Glomerular endothelial cell (primary cell): Measurements from ENCODE around the gene U2AF2. TPM values are rescaled to one million over a fixed set of nuclear protein-coding genes. Genes with fewer than 3 reads are reported as not detected.

Source experiments
- DNase-seq: peaks from one replicate; pipeline ENCODE4 v3.0.0-alpha.2; 2011; ENCODE audit warnings: low read depth, low spot score; ENCODE audit errors: extremely low read depth
- total RNA-seq: library from RNA; depleted of rRNA; stranded (reverse); fragments of >200 nt; gene quantifications from 2 replicates; pipeline ENCODE4 v1.2.3, GENCODE V29; 2015

The U2AF2 gene
- 111 and 150 TPM in 2 replicates for total RNA-seq

- DNase-seq = no peak
Observed at GRCh38 chr19:55654868-55655647, at the start of gene U2AF2. Gene U2AF2, plus strand, starts transcription at chr19:55655035. Its CDS starts 70 bp downstream, at chr19:55655105.

- no peak for DNase-seq
Observed at GRCh38 chr19:55605207-55605636, 49.6 kb upstream of the U2AF2 start.

DNA sequence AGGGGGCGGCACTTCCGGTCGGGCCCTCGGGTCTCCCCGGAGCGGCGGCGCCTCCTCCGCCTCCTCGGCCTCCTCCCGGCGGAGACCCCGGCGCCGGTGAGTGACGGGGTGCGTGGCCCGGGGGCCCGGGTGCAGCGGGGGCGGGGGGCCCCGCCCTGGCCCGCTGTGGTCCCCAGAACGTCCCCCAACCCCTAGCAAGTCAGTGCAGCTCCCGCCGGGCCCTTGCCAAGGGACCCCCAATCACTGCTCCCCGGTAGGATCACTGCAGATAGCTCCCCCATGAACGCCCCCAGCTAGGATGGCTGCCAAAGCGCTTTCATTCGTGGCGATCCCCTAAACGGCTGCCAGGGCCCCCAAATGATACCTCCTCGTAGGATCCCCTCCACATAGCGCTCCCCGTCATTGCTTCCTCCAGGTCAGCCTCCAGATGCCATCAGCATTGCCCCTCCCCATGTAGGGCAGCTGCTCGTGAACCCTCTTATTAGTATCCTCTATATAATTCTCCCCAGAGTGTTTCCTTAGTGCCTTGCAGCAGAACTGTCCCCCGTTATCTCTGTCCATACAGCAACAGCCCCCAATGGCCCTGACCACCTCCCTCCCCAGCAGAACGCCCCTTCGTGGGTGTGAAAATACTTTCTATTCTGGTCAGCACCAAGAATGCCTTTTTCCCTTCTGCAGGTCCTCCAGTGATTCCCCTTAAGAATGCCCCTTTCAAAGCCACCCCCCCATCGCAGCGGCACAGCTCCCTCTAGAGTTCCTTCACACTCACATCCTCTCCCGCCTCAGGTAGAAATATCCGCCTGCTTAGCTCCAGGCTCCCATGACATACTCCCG lies 49.0 kb upstream of the U2AF2 start, which contains the start of gene ZNF865:
Gene ZNF865 (plus strand): TSS at position 11 of the 834 bp plus-strand sequence. CDS start 7,972 bp downstream, outside the sequence.
- no peak for DNase-seq

DNA sequence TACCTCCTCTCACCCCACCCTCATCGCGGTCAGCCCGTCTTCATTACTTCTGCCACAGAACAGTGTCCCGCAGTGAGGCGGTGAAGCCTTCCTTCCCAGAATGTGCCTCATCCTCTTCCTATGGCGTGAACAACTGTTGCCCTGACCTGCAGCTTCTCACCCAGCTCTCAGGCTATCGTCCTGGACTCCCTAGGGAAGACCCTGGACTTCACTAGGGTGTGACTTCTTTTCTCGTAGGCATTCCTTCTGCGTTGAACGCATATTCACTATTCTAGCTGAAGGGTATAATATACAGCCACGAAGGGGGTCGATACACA lies 48.4 kb upstream of the U2AF2 start:
- DNase-seq = no peak

DNA sequence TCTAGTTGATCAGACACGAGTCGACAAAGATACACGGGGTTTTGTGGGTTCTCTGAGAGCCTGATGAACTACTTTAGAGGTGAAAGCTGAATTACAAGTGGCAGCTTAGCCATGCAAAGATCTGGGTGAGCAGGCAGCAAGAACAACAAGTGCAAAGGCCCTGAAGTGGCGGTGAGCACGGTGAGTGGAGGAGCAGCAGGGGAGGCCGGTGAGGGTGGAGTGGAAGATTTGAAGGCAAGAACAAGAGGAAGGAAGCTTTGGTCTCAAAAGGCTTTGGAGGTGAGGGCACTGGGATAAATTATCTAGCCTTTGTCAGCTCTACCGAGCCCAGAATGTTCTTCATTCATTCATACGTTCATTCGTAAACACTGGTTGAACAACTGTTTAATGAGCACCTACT lies 48.0 kb upstream of the U2AF2 start:
- no peak for DNase-seq

- no peak for DNase-seq
Observed at GRCh38 chr19:55609326-55609725, 45.5 kb upstream of the U2AF2 start.

GRCh38 chr19:55611300-55611982 lies 43.4 kb upstream of the U2AF2 start:
- no peak for DNase-seq

DNA sequence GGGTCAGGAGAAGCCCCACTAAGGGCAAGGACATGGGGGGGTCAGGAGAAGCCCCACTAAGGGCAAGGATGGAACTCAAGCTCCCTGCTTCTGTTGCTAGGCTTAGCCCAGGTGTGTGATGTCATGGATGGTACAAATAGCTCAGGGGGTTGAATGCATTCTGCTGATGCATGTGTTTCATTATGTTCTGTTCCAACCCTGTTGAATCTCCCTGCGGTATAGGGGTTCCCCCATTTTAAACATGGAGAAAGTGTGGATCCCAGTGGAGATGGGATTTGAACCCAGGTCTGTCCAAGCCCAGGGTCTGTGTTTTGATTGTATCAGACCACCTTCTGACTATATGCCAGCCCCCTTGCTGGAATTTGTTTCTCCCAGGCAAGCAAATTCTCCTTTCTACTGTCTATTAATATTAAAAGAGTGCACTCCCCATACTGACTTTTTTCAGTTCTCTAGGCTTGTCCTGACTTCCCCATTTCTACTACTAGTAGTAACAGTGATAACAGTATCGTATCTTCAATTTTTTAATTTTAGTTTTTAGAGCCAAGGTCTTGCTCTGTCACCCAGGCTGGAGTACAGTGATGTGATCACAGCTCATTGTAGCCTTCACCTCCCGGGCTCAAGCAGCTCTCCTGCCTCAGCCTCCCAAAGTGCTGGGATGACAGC lies 42.7 kb upstream of the U2AF2 start:
- no peak for DNase-seq

GRCh38 chr19:55613396-55613795 lies 41.4 kb upstream of the U2AF2 start:
- no peak for DNase-seq

GRCh38 chr19:55613930-55614710 lies 40.7 kb upstream of the U2AF2 start:
- DNase-seq = no peak

DNA sequence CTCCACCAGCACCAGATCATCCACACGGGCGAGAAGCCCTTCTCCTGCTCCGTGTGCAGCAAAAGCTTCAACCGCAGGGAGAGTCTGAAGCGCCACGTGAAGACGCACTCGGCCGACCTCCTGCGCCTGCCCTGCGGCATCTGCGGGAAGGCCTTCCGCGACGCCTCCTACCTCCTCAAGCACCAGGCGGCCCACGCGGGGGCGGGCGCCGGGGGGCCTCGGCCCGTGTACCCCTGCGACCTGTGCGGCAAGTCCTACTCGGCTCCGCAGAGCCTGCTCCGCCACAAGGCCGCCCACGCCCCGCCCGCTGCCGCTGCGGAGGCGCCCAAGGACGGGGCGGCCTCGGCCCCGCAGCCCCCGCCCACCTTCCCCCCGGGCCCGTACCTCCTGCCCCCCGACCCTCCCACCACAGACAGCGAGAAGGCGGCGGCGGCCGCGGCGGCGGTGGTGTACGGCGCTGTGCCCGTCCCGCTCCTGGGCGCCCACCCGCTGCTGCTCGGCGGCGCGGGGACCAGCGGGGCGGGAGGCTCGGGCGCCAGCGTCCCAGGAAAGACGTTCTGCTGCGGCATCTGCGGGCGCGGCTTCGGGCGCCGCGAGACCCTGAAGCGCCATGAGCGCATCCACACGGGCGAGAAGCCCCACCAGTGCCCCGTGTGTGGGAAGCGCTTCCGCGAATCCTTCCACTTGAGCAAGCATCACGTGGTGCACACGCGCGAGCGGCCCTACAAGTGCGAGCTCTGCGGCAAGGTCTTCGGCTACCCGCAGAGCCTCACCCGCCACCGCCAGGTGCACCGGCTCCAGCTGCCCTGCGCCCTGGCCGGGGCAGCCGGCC lies 39.9 kb upstream of the U2AF2 start:
- DNase-seq = no peak

DNA sequence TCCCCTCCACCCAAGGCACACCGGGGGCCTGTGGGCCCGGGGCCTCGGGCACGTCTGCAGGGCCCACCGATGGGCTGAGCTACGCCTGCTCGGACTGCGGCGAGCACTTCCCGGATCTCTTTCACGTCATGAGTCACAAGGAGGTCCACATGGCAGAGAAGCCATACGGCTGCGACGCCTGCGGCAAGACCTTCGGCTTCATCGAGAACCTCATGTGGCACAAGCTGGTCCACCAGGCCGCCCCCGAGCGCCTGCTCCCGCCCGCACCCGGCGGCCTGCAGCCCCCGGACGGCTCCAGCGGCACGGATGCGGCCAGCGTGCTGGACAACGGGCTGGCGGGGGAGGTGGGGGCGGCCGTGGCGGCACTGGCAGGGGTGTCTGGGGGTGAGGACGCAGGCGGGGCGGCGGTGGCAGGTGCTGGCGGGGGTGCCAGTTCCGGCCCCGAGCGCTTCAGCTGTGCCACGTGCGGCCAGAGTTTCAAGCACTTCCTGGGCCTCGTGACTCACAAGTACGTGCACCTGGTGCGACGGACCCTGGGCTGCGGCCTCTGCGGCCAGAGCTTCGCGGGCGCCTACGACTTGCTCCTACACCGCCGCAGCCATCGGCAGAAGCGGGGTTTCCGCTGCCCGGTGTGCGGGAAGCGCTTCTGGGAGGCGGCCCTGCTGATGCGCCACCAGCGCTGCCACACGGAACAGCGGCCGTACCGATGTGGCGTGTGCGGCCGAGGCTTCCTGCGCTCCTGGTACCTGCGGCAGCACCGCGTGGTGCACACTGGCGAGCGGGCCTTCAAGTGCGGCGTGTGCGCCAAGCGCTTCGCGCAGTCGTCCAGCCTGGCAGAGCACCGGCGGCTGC lies 39.1 kb upstream of the U2AF2 start:
- no peak for DNase-seq

GRCh38 chr19:55616395-55616875 lies 38.4 kb upstream of the U2AF2 start:
- no peak for DNase-seq

- DNase-seq = no peak
Observed at GRCh38 chr19:55617426-55617825, 37.4 kb upstream of the U2AF2 start.

DNA sequence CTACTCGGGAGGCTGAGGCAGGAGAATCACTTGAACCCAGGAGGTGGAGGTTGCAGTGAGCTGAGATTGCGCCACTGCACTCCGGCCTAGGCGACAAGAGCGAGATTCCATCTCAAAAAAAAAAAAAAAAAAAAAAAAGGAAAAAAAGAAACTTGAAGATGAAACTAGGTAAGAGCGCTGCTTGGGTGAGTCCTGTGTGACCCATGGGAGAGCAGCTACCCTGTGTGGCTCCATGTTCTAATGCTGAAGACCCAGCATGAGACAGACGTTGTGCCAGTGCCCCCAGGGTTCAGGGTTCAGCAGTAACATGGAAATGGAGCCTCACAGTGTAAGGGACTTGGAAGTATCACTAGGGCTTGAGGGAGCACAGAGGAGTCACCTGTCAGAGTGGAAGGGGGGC lies 36.4 kb upstream of the U2AF2 start:
- no peak for DNase-seq

DNA sequence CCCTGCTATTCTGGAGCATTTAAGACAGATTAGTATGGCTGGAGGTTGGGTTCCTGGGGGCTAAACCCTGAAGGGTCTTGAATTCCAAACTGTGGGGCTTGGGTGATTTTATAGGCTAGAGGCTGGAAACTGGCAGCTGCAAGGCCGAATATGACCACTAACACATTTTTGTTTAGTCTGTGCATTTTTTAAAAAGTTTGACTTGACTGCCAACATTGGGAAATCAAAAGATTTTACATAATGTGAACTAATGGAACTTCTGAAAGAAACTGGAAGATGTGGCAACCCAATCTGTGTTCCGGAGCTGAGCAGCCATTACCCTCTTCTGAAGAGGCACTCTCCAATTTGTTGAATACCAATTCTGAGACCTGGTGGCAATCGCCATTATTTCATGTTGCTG lies 35.5 kb upstream of the U2AF2 start:
- DNase-seq = no peak

DNA sequence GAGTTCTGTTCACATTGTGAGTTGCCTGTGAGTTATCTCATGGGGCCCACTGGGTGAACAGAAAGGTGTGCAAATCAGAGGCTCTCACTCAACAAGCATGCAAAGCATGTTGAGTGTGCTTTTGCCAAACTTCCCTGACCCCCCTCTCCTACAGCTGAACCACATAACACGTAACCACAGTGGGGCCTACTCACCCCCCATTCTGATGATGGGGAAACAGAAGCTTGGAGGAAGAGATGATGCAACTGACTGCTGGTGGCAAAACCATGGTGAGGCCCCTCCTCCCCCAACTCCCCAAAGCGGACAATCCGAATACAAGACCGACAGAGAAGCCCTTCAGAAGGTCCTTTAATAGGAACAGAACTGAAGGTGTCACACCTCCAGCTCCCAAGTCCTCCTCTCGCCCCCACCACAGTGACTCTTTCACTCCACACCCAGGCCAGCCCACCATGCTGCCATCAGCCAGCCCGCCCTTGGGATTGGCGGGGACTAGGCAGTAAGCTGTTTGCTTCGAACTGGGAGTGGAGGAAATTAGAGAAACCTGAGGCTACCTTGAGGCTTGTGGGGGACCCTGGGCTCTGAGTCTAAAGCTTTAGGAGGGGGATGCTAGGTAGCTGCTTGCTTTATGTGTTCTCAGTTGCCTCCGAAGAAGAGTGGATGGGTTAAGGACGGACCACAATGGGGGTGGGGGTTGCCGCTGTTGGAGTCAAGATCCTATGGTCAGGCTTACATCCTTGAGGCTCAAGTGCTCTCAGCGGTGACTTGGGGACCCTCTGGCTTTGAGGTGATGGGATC lies 34.2 kb upstream of the U2AF2 start:
- DNase-seq = no peak
